Mucosa of descending colon (tissue), 3 donors: ENCODE results near the gene ESRRB. TPM values are rescaled to one million over a fixed set of nuclear protein-coding genes. Genes with fewer than 3 reads are reported as not detected.

Source experiments
- ATAC-seq: fragments of 200-7000 bp; cut with Tn5 transposase; one replicate; pipeline ENCODE4 v1.9.1; 2020; ENCODE audit warnings: mild to moderate bottlenecking, moderate library complexity
- DNase-seq, 3 donors: peaks; one replicate each; pipeline ENCODE4 v3.0.0-alpha.2; 2020
- H3K36me3 ChIP-seq: fragments of 200-600 bp; one replicate; pipeline ENCODE4 v1.8.0; 2021; ENCODE audit warnings: low read depth, mild to moderate bottlenecking
- H3K4me1 ChIP-seq: fragments of 200-600 bp; one replicate; pipeline ENCODE4 v1.8.0; 2021; ENCODE audit warnings: low read depth, mild to moderate bottlenecking
- H3K4me3 ChIP-seq: fragments of 200-600 bp; one replicate; pipeline ENCODE4 v1.8.0; 2021; ENCODE audit warnings: mild to moderate bottlenecking
- H3K9me3 ChIP-seq: fragments of 200-600 bp; one replicate; pipeline ENCODE4 v1.8.0; 2021; ENCODE audit warnings: mild to moderate bottlenecking
- CTCF ChIP-seq: fragments of 200-600 bp; IDR thresholded peaks from one replicate; pipeline ENCODE4 v1.8.0; 2022; ENCODE audit warnings: antibody characterized with exemption, mild to moderate bottlenecking
- intact Hi-C, 2 donors: fragments of 100-400 bp; cut with DNase I in 1 of 2; cut with micrococcal nuclease in 1 of 2; formaldehyde crosslinking; loops; one replicate each; pipeline versions ENCODE4 v1.11.0 to v1.11.1; 2022; cut with DNase I, micrococcal nuclease
- total RNA-seq, 3 donors: library from RNA; stranded (reverse); fragmentation: NEBNext Ultra II Directional in 2 of 3; extraction: Animal tissue kit (Norgen Biotek cat#: 25700) in 2 of 3; gene quantifications; one replicate each; pipeline versions ENCODE4 v1.2.1 to v1.2.4, GENCODE V29; 2021 to 2023
- donor health status: DM: no; HTN: no; CAD: no; lungs with moderate emphysema.
- donor health status: DM: no; HTN: no; CAD: no.
- donor health status: DM: no; HTN: yes; CAD: no.

Gene ESRRB
- total RNA-seq, 3 donors from 2014 or later: 0.14 to 0.32 TPM; not detected in 1

- intact Hi-C loops: loop anchor here in 1 of 2 donors (10.0 kb wide), 1 partner anchor 328 kb away; no protein-coding TSS in a partner anchor
- no peak for DNase-seq
- Histone ChIP-seq H3K9me3 (no peaks in the 10 kb centered on the region), H3K4me3 (no peak overlapping the region), H3K36me3 (no peaks in the 10 kb centered on the region), H3K4me1 (no peaks in the 10 kb centered on the region)
- TF ChIP-seq CTCF: no peak
- no peak for ATAC-seq
Observed at GRCh38 chr14:76382495-76382832, 6.5 kb downstream of the ESRRB start.

GRCh38 chr14:76385435-76385834, 9.5 kb downstream of the ESRRB start:
- H3K36me3 ChIP-seq: no peaks in the 10 kb centered on the region
- H3K9me3 ChIP-seq: no peaks in the 10 kb centered on the region
- no peaks in the 10 kb centered on the region for H3K4me1 ChIP-seq
- TF ChIP-seq CTCF: no peak
- intact Hi-C loops: loop anchor here in 1 of 2 donors (10.0 kb wide), 1 partner anchor 331 kb away; no protein-coding TSS in a partner anchor
- no peak for ATAC-seq
- no peak for DNase-seq
- H3K4me3 ChIP-seq: no peak overlapping the region

GRCh38 chr14:76386944-76387782, 11.2 kb downstream of the ESRRB start:
- Histone ChIP-seq H3K4me3 (no peak overlapping the region), H3K36me3 (no peaks in the 10 kb centered on the region), H3K9me3 (no peaks in the 10 kb centered on the region), H3K4me1 (no peaks in the 10 kb centered on the region)
- DNase-seq (peak in 2 of 3 donors; percentile 67 to 73), ATAC-seq (peak; percentile 93)
- TF ChIP-seq CTCF: peak; percentile 88
- intact Hi-C loops: loop anchor here in 1 of 2 donors (10.0 kb wide), 1 partner anchor 332 kb away; no protein-coding TSS in a partner anchor

- DNase-seq (no peak), ATAC-seq (no peak)
- H3K4me3 ChIP-seq: no peak overlapping the region
- H3K36me3 ChIP-seq: no peaks in the 10 kb centered on the region
- intact Hi-C loops: loop anchor here in 1 of 2 donors (10.0 kb wide), 1 partner anchor 335 kb away; no protein-coding TSS in a partner anchor
- no peaks in the 10 kb centered on the region for H3K4me1 ChIP-seq
- TF ChIP-seq CTCF: no peak
- H3K9me3 ChIP-seq: no peaks in the 10 kb centered on the region
Observed at GRCh38 chr14:76389841-76390240, 13.9 kb downstream of the ESRRB start.

GRCh38 chr14:76390621-76391020, 14.7 kb downstream of the ESRRB start:
- H3K36me3 ChIP-seq: no peaks in the 10 kb centered on the region
- DNase-seq (no peak), ATAC-seq (no peak)
- H3K9me3 ChIP-seq: no peaks in the 10 kb centered on the region
- H3K4me1 ChIP-seq: no peaks in the 10 kb centered on the region
- no peak overlapping the region for H3K4me3 ChIP-seq
- no peak for TF ChIP-seq CTCF
- intact Hi-C loops: no loop called here
